HepG2 (cell line): ENCODE measurements around the gene CA7. TPM values are rescaled to one million over a fixed set of nuclear protein-coding genes. Genes with fewer than 3 reads are reported as not detected.

Source experiments
- DNMT3B ChIP-seq: conservative IDR thresholded peaks from 2 replicates; pipeline ENCODE4 v1.6.1; 2016; ENCODE audit warnings: missing biosample characterization, control low read depth
- EED ChIP-seq: sonication (generic); formaldehyde crosslinking; IDR thresholded peaks from 2 replicates; pipeline ENCODE4 v1.5.0; 2020; ENCODE audit warnings: mild to moderate bottlenecking, missing genetic modification reagents
- FLYWCH1 ChIP-seq: sonication (generic); formaldehyde crosslinking; IDR thresholded peaks from 2 replicates; pipeline ENCODE4 v1.8.1; 2023; ENCODE audit warnings: mild to moderate bottlenecking, missing genetic modification reagents
- FOSL1 ChIP-seq: sonication (generic); formaldehyde crosslinking; IDR thresholded peaks from 2 replicates; pipeline ENCODE4 v1.9.0; 2021; ENCODE audit warnings: missing genetic modification reagents, borderline replicate concordance
- GATAD1 ChIP-seq: IDR thresholded peaks from 2 replicates; pipeline ENCODE4 v1.6.1; 2016; ENCODE audit warnings: missing genetic modification reagents, missing compliant biosample characterization
- HIVEP1 ChIP-seq: sonication (generic); formaldehyde crosslinking; IDR thresholded peaks from 2 replicates; pipeline ENCODE4 v1.4.0; 2020; ENCODE audit warnings: mild to moderate bottlenecking, missing genetic modification reagents
- HNRNPL ChIP-seq: fragments of 200-400 bp; formaldehyde crosslinking; IDR thresholded peaks from 2 replicates; pipeline ENCODE4 v1.6.1; 2017; ENCODE audit warnings: mild to moderate bottlenecking, low read depth, low read length
- MED8 ChIP-seq: sonication (generic); formaldehyde crosslinking; IDR thresholded peaks from 2 replicates; pipeline ENCODE4 v1.8.1; 2023; ENCODE audit warnings: mild to moderate bottlenecking, missing genetic modification reagents; ENCODE audit not compliant: insufficient replicate concordance
- NFATC3 ChIP-seq: sonication (generic); formaldehyde crosslinking; IDR thresholded peaks from 2 replicates; pipeline ENCODE4 v1.5.1; 2020; ENCODE audit warnings: mild to moderate bottlenecking, missing genetic modification reagents
- NFYC ChIP-seq: IDR thresholded peaks from 2 replicates; pipeline ENCODE4 v1.6.1; 2016; ENCODE audit warnings: missing genetic modification reagents, missing compliant biosample characterization
- NKX3-1 ChIP-seq: sonication (generic); formaldehyde crosslinking; IDR thresholded peaks from 2 replicates; pipeline ENCODE4 v1.5.0; 2020; ENCODE audit warnings: missing genetic modification reagents
- NR0B2 ChIP-seq: sonication (generic); formaldehyde crosslinking; IDR thresholded peaks from 2 replicates; pipeline ENCODE4 v1.4.0; 2020; ENCODE audit warnings: mild to moderate bottlenecking, missing genetic modification reagents
- RXRB ChIP-seq: IDR thresholded peaks from 2 replicates; pipeline ENCODE4 v1.6.1; 2016; ENCODE audit warnings: borderline replicate concordance, missing genetic modification reagents, missing compliant biosample characterization
- SALL2 ChIP-seq: sonication (generic); formaldehyde crosslinking; IDR thresholded peaks from 2 replicates; pipeline ENCODE4 v1.8.1; 2023; ENCODE audit warnings: mild to moderate bottlenecking, missing genetic modification reagents, inconsistent platforms
- SIX4 ChIP-seq: sonication (generic); formaldehyde crosslinking; IDR thresholded peaks from 2 replicates; pipeline ENCODE4 v1.4.0; 2020; ENCODE audit warnings: missing genetic modification reagents
- TBX3 ChIP-seq: fragments of 450-650 bp; IDR thresholded peaks from 2 replicates; pipeline ENCODE4 v1.6.1; 2017; ENCODE audit warnings: antibody characterized with exemption, mild to moderate bottlenecking, inconsistent platforms, borderline replicate concordance
- ZBTB42 ChIP-seq: sonication (generic); formaldehyde crosslinking; IDR thresholded peaks from 2 replicates; pipeline ENCODE4 v1.5.0; 2020; ENCODE audit warnings: mild to moderate bottlenecking, missing genetic modification reagents
- ZKSCAN5 ChIP-seq: sonication (generic); formaldehyde crosslinking; IDR thresholded peaks from 2 replicates; pipeline ENCODE4 v1.5.1; 2020; ENCODE audit warnings: mild to moderate bottlenecking, missing genetic modification reagents
- ZNF282 ChIP-seq: fragments of 450-650 bp; IDR thresholded peaks from 2 replicates; pipeline ENCODE4 v1.6.1; 2018; ENCODE audit not compliant: partially characterized antibody
- ZNF33A ChIP-seq: sonication (generic); formaldehyde crosslinking; IDR thresholded peaks from 2 replicates; pipeline ENCODE4 v1.5.1; 2020; ENCODE audit warnings: missing genetic modification reagents, mild to moderate bottlenecking, moderate library complexity, borderline replicate concordance
- ZNF34 ChIP-seq: sonication (generic); formaldehyde crosslinking; IDR thresholded peaks from 2 replicates; pipeline ENCODE4 v1.4.0; 2020; ENCODE audit warnings: mild to moderate bottlenecking, missing genetic modification reagents, borderline replicate concordance
- ZNF430 ChIP-seq: sonication (generic); formaldehyde crosslinking; IDR thresholded peaks from 2 replicates; pipeline ENCODE4 v1.9.0; 2021; ENCODE audit warnings: mild to moderate bottlenecking, missing genetic modification reagents
- ZNF431 ChIP-seq: sonication (generic); formaldehyde crosslinking; IDR thresholded peaks from 2 replicates; pipeline ENCODE4 v1.9.0; 2022; ENCODE audit warnings: missing genetic modification reagents, low read depth, mild to moderate bottlenecking, borderline replicate concordance
- ZNF460 ChIP-seq: sonication (generic); formaldehyde crosslinking; IDR thresholded peaks from 2 replicates; pipeline ENCODE4 v1.5.1; 2020; ENCODE audit warnings: missing genetic modification reagents, mild to moderate bottlenecking, borderline replicate concordance
- ZNF563 ChIP-seq: sonication (generic); formaldehyde crosslinking; IDR thresholded peaks from 2 replicates; pipeline ENCODE4 v1.8.0; 2022; ENCODE audit warnings: mild to moderate bottlenecking, moderate library complexity, missing genetic modification reagents
- ZNF674 ChIP-seq: sonication (generic); formaldehyde crosslinking; IDR thresholded peaks from 2 replicates; pipeline ENCODE4 v1.5.0; 2020; ENCODE audit warnings: low read depth, mild to moderate bottlenecking, missing genetic modification reagents
- ZNF816 ChIP-seq: sonication (generic); formaldehyde crosslinking; IDR thresholded peaks from 2 replicates; pipeline ENCODE4 v1.8.0; 2022; ENCODE audit warnings: missing genetic modification reagents, mild to moderate bottlenecking, borderline replicate concordance
- ZSCAN20 ChIP-seq: sonication (generic); formaldehyde crosslinking; IDR thresholded peaks from 2 replicates; pipeline ENCODE4 v1.4.0; 2020; ENCODE audit warnings: missing genetic modification reagents, mild to moderate bottlenecking, borderline replicate concordance
- polyA plus RNA-seq, 8 experiments: library from polyadenylated mRNA; depleted of rRNA in 3 of 8; stranded (reverse) in 7 of 8; unstranded in 1 of 8; fragments of >200 nt; fragmentation: Illumina TruSeq in 4 of 8; extraction: Trizol in 4 of 8; gene quantifications; 2 replicates each; pipeline versions ENCODE4 v1.2.1 to v1.2.3, GENCODE V29; 2011 to 2016; ENCODE audit warnings: low read depth in 4 of 8, missing spikeins in 1 of 8, mixed read lengths in 1 of 8; ENCODE audit not compliant: insufficient read depth in 1 of 8
- total RNA-seq, 5 experiments: library from RNA; depleted of rRNA; stranded (reverse); fragments of >200 nt; fragmentation: Illumina TruSeq; extraction: Trizol; gene quantifications; 2 replicates each; pipeline ENCODE4 v1.2.3, GENCODE V29; 2016; ENCODE audit warnings: low read depth in 1 of 5
- TF ChIP-seq, protein P1 (sequence below): sonication (generic); formaldehyde crosslinking; IDR thresholded peaks from 2 replicates; pipeline ENCODE4 v1.5.0; 2020; ENCODE audit warnings: missing genetic modification reagents
- TF ChIP-seq, protein P2 (sequence below): sonication (generic); formaldehyde crosslinking; IDR thresholded peaks from 2 replicates; pipeline ENCODE4 v1.4.0; 2020; ENCODE audit warnings: missing genetic modification reagents, low read depth, mild to moderate bottlenecking, borderline replicate concordance

CA7 gene
- total and polyA plus RNA-seq, 2 of the 13 experiments (the other 11 are each of a cell fraction or from before 2014, with no cell fraction given): not detected

GRCh38 chr16:66872943-66873684 lies 28.9 kb downstream of the CA7 start (continued):
- TF ChIP-seq HIVEP1 (CRISPR knock-in tag) (peak; percentile 77; the same call in 1 of the 2 replicates), ZNF816 (no peak), FLYWCH1 (CRISPR knock-in tag) (no peak), DNMT3B (CRISPR knock-in tag) (no peak), ZSCAN20 (CRISPR knock-in tag) (peak; percentile 91; the same call in 1 of the 2 replicates), ZNF34 (CRISPR knock-in tag) (no peak), ZNF563 (peak; percentile 77; the same call in 1 of the 2 replicates), EED (CRISPR knock-in tag) (peak; percentile 80; the same call in 1 of the 2 replicates), ZNF282 (no peak), ZNF460 (CRISPR knock-in tag) (no peak), RXRB (CRISPR knock-in tag) (peak; percentile 58; the same call in 1 of the 2 replicates), ZNF431 (0 out of 2 replicates have a peak, but pooled peaks have one; percentile 72), ZNF430 (CRISPR knock-in tag) (peak; percentile 81; the same call in 1 of the 2 replicates), GATAD1 (CRISPR knock-in tag) (peak; percentile 66), SALL2 (CRISPR knock-in tag) (peak; percentile 56; the same call in 1 of the 2 replicates), ZNF33A (no peak), NFYC (CRISPR knock-in tag) (no peak), NR0B2 (no peak), ZKSCAN5 (CRISPR knock-in tag) (no peak), TBX3 (no peak), ZNF674 (CRISPR knock-in tag) (peak; percentile 87), NFATC3 (CRISPR knock-in tag) (no peak), MED8 (CRISPR knock-in tag) (no peak), SIX4 (CRISPR knock-in tag) (no peak), ZBTB42 (no peak), NKX3-1 (CRISPR knock-in tag) (no peak), FOSL1 (CRISPR knock-in tag) (no peak), HNRNPL (0 out of 2 replicates have a peak, but pooled peaks have one; percentile 27)
- TF ChIP-seq, protein P1, sequence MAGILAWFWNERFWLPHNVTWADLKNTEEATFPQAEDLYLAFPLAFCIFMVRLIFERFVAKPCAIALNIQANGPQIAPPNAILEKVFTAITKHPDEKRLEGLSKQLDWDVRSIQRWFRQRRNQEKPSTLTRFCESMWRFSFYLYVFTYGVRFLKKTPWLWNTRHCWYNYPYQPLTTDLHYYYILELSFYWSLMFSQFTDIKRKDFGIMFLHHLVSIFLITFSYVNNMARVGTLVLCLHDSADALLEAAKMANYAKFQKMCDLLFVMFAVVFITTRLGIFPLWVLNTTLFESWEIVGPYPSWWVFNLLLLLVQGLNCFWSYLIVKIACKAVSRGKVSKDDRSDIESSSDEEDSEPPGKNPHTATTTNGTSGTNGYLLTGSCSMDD (CRISPR knock-in tag): no peak
- TF ChIP-seq, protein P2, sequence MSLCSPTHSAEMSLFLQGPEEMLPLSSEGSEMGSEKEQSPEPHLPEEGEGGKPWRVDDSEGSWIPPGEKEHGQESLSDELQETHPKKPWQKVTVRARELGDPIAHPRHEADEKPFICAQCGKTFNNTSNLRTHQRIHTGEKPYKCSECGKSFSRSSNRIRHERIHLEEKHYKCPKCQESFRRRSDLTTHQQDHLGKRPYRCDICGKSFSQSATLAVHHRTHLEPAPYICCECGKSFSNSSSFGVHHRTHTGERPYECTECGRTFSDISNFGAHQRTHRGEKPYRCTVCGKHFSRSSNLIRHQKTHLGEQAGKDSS (CRISPR knock-in tag): peak; percentile 84; the same call in 1 of the 2 replicates
